Pancreas (tissue), 10 donors: ENCODE data around the gene RNF123. TPM values are rescaled to one million over a fixed set of nuclear protein-coding genes. Genes with fewer than 3 reads are reported as not detected.

Source experiments
- ATAC-seq, 4 donors: fragments of 200-7000 bp; cut with Tn5 transposase; one replicate each; pipeline versions ENCODE4 v1.8.0 to v1.9.1; 2020; ENCODE audit warnings: mild to moderate bottlenecking in 4 of 4, moderate library complexity in 4 of 4
- DNase-seq, 6 donors: peaks; one replicate each; pipeline ENCODE4 v3.0.0-alpha.2; 2020
- FAIRE-seq: peaks from 2 replicates; lab custom pipeline; 2012; peaks lifted over from hg19 to GRCh38; lab: Jason Lieb, UNC
- H3K27ac ChIP-seq, 4 donors: fragments of 200-600 bp; sonication (generic); 1 replicate in 3 of 4; 2 replicates in 1 of 4; pipeline versions ENCODE4 v1.5.0 to v1.8.0; 2020
- H3K27me3 ChIP-seq, 4 donors: fragments of 200-600 bp; one replicate each; pipeline ENCODE4 v1.8.0; 2021
- H3K36me3 ChIP-seq, 3 donors: fragments of 200-600 bp; sonication (generic) in 1 of 3; one replicate each; pipeline versions ENCODE4 v1.5.0 to v1.8.0; 2020 to 2021
- H3K4me1 ChIP-seq, 3 donors: fragments of 200-600 bp; one replicate each; pipeline ENCODE4 v1.8.0; 2021
- H3K4me3 ChIP-seq, 4 donors: fragments of 200-600 bp; sonication (generic) in 2 of 4; one replicate each; pipeline versions ENCODE4 v1.5.0 to v1.8.0; 2020 to 2021
- H3K9me3 ChIP-seq, 4 donors: fragments of 200-600 bp; one replicate each; pipeline ENCODE4 v1.8.0; 2021
- CTCF ChIP-seq, 4 donors: fragments of 200-600 bp; sonication (generic) in 3 of 4; IDR thresholded peaks; one replicate each; pipeline versions ENCODE4 v1.5.0 to v1.8.0; 2021; ENCODE audit warnings: antibody characterized with exemption in 4 of 4
- WGBS, 2 donors: extraction: QIAGEN DNeasy Blood & Tissue Kit; methylation state at CpG; one replicate each; pipeline ENCODE4 v1.1.7; 2013; 5-methylcytosine and 5-hydroxymethylcytosine counted together
- intact Hi-C, 3 donors: fragments of 100-400 bp; cut with DNase I; formaldehyde crosslinking; loops; one replicate each; pipeline versions ENCODE4 v1.11.1 to v1.14.2; 2022
- polyA plus RNA-seq, 2 donors: library from polyadenylated mRNA; stranded (reverse); fragments of 200-250 nt; gene quantifications; one replicate each; pipeline ENCODE4 v1.2.3, GENCODE V29; 2013
- total RNA-seq, 6 donors: library from RNA; stranded (reverse); fragmentation: NEBNext Ultra II Directional in 4 of 6; extraction: Animal tissue kit (Norgen Biotek cat#: 25700) in 4 of 6; gene quantifications; one replicate each; pipeline versions ENCODE4 v1.2.1 to v1.2.4, GENCODE V29; 2021 to 2023
- donor health status: healthy with polysubstance abuse.
- donor health status: DM: no; HTN: no; CAD: no; lungs with moderate emphysema.
- donor health status: DM: no; HTN: no; CAD: no.
- donor health status: control.
- donor health status: control.
- donor health status: Bipolar disorder and iron deficiency.
- donor health status: DM: yes; HTN: yes; CAD: no.
- donor health status: DM: no; HTN: no; CAD: no.
- donor health status: DM: no; HTN: no; CAD: no.
- donor health status: DM: yes; HTN: yes; CAD: no.

The RNF123 gene
- total RNA-seq (10 to 100 TPM; 13.5 to 27.6 (median 18.3) TPM), polyA plus RNA-seq (10 to 100 TPM; 21.8 to 24.3 TPM)

GRCh38 chr3:49689046-49689907 is at the start of gene RNF123, which contains the start of gene MST1:
RNF123 (plus strand) TSS chr3:49689557; CDS start chr3:49691166, 1,609 bp downstream.
MST1 (minus strand) TSS chr3:49689474; CDS start chr3:49688691, 783 bp downstream.
- Histone ChIP-seq H3K27me3 (no peaks in the 10 kb centered on the region), H3K4me1 (peaks cover 0 to 12% (median 4%) of the 10 kb centered on the region in 3 donors), H3K9me3 (no peaks in the 10 kb centered on the region), H3K36me3 (no peaks in the 10 kb centered on the region), H3K4me3 (peak within 1 kb of the TSS; percentile 96 to 100 (median 98)), H3K27ac (peak within 1 kb of the TSS; percentile 59 to 79 (median 74))
- intact Hi-C loops: no loop called here
- FAIRE-seq (no peak), ATAC-seq (peak; percentile 69 to 87 (median 78)), DNase-seq (peak; percentile 84 to 97 (median 90))
- no peak for TF ChIP-seq CTCF (IDR thresholded peaks at IDR 0.05)
- WGBS, 2 donors: 1 to 2% methylated on average over 46 to 66 of the region's 66 CpGs

GRCh38 chr3:49641292-49641691 is 48.1 kb upstream of the RNF123 start:
- H3K27ac ChIP-seq: no peak overlapping the region
- 61 to 62% methylated on average over 7 of the region's 7 CpGs for WGBS, 2 donors
- no peak overlapping the region for H3K4me3 ChIP-seq
- no peaks in the 10 kb centered on the region for H3K27me3 ChIP-seq
- no peak for ATAC-seq
- H3K9me3 ChIP-seq: no peaks in the 10 kb centered on the region
- intact Hi-C loops: no loop called here
- no peak for TF ChIP-seq CTCF (IDR thresholded peaks at IDR 0.05)
- H3K4me1 ChIP-seq: no peaks in the 10 kb centered on the region
- FAIRE-seq: no peak
- DNase-seq: no peak
- H3K36me3 ChIP-seq: no peaks in the 10 kb centered on the region

GRCh38 chr3:49641921-49642707 is 47.2 kb upstream of the RNF123 start:
- Histone ChIP-seq H3K27ac (no peak overlapping the region), H3K9me3 (no peaks in the 10 kb centered on the region), H3K4me1 (no peaks in the 10 kb centered on the region), H3K27me3 (no peaks in the 10 kb centered on the region), H3K4me3 (no peak overlapping the region), H3K36me3 (no peaks in the 10 kb centered on the region)
- ATAC-seq (no peak), DNase-seq (no peak), FAIRE-seq (no peak)
- intact Hi-C loops: no loop called here
- TF ChIP-seq CTCF (IDR thresholded peaks at IDR 0.05): no peak
- WGBS, 2 donors: 94 to 95% methylated on average over 13 to 14 of the region's 14 CpGs

- WGBS, 2 donors: 88 to 89% methylated on average over 9 of the region's 9 CpGs
- Histone ChIP-seq H3K36me3 (no peaks in the 10 kb centered on the region), H3K9me3 (no peaks in the 10 kb centered on the region), H3K27me3 (no peaks in the 10 kb centered on the region), H3K4me1 (peaks cover 0 to 2% (median 1%) of the 10 kb centered on the region in 3 donors), H3K27ac (no peak overlapping the region), H3K4me3 (no peak overlapping the region)
- ATAC-seq (no peak), FAIRE-seq (no peak), DNase-seq (no peak)
- no peak for TF ChIP-seq CTCF (IDR thresholded peaks at IDR 0.05)
- intact Hi-C loops: no loop called here
Measured at GRCh38 chr3:49642708-49643145, 46.6 kb upstream of the RNF123 start.
